Stimulated activated CD4-positive, alpha-beta T cell treated with anti-CD3 and anti-CD28 coated beads, TNF-alpha, amount 100 ng/mL, for 24 hours (primary cell): ENCODE measurements around the gene PRCP.

ENCODE experiments used
- DNase-seq, 3 experiments: peaks; one replicate each; pipeline ENCODE4 v3.0.0-alpha.2; 2020; ENCODE audit warnings: low read depth in 3 of 3

PRCP gene

DNA sequence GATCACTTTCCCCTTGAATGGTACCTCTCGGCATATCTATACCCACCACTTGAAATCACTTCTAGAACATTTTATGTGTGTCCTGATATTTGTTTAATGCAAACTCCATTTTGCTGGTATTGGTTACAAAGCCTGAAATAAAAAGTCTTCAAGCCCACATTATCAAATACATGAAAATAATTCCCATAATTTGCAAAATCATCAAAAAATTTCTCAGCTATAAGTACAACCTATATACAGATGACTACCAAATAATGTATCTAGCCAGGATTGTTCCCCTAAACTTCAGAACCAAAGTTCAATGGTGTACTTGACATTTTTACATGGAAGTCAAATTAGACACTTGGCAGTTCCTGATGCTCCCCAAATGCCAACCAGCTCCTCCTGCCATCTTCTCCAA, 71.8 kb downstream of the PRCP start:
- no peak for DNase-seq

GRCh38 chr11:82826526-82826925, 73.7 kb downstream of the PRCP start:
- DNase-seq: no peak

- no peak for DNase-seq
These were observed 76.3 kb downstream of the PRCP start for GRCh38 chr11:82823647-82824619.

GRCh38 chr11:82818409-82819043, 81.7 kb downstream of the PRCP start:
- no peak for DNase-seq

GRCh38 chr11:82815406-82815805, 84.8 kb downstream of the PRCP start:
- DNase-seq: no peak

- DNase-seq: no peak
These were observed 85.9 kb downstream of the PRCP start for GRCh38 chr11:82814379-82814778.

- DNase-seq: no peak
These were observed 88.9 kb downstream of the PRCP start for GRCh38 chr11:82811369-82811768.

GRCh38 chr11:82810738-82811137, 89.5 kb downstream of the PRCP start:
- DNase-seq: no peak

GRCh38 chr11:82810326-82810725, 89.9 kb downstream of the PRCP start:
- DNase-seq: no peak

- no peak for DNase-seq
These were observed 92.6 kb downstream of the PRCP start for GRCh38 chr11:82807646-82808045.

DNA sequence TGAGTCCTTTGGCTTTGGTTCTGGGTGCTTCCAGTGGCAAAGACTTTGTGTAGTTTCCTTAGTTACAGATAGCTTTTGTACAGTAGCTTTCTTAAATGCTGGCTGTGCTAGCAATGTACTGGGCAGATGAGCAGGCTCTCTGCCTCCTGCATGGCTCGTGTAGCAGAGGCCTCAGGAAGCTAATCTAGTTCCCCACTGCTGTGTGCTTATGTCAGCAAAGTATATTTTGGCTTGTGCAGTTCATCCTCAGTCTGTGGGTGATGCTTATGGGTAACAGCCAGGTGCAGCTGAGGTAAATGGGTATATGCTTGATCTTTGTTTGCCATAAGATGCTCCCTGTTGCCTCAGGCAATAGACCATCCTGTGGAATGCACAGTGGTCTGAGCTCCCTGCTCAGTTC, 97.5 kb downstream of the PRCP start:
- no peak for DNase-seq

- no peak for DNase-seq
These were observed 103.0 kb downstream of the PRCP start for GRCh38 chr11:82796998-82797961.

DNA sequence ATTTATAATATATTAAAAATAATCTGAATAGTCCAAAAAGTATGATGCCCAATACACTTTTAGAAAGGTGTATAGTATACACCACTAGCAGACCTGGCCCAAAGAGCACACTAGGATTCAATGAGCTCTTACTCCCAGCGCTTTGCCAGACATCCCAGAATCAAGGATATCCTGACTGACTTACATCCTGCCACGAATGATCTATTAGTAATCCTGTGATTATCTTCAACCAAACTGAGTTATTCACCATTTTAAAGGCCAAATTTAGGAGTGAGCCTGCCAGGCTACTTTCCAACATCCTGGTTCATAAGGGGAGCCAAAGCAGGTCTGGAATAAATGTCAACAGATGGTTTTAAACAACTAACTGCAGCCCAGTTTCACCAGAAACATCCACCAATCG, 105.7 kb downstream of the PRCP start:
- DNase-seq: no peak

DNA sequence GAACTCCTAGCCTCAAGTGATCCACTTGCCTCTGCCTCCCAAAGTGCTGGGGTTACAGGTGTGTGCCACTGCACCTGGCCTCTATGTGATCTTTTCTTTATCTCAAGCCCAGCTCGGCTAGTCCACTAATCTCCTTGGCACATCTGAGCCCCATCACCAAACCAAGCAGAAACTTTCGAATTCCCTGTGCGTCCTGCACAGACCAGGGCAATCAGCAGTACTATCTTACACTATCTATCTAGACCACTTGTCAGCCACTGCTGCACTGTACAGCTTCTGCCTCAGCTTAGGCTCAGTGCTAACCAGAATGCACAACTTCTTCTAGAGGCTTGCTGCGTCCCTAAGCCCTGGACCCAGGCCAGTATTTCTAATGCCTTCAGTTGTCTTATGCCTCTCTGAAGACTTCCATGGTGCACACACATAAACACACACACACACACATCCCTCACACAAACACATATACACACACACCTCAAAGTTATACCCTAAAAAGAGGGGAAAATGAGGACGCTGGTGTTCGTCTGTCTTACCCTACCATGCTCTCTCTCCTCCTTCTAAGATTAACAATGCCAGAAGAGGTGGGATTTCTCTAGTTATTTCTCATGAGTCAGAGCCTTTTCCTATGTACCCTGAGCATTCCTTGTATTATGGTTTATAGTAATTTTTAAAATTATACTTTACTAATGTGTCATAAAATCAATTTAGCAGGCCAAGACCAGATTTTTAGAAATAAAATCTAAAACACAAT, 107.2 kb downstream of the PRCP start:
- no peak for DNase-seq

DNA sequence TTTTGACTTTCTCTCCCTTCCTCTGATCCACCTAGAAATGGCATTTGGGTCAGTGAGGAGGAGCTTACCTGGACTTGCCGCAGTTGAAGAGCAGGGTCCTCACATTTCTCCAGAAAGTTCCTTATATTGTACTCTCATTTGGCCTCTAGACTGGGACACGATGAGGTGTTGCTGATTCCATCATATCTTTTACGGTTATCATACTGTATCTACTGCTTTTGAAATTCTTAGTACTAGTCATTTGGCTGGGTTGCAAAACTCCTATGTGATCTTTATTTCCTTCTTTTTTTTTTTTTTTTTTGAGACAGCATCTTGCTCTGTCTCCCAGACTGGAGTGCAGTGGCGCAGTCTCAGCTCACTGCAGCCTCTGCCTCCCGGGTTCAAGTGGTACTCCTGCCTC, 107.9 kb downstream of the PRCP start:
- no peak for DNase-seq

GRCh38 chr11:82791779-82792178, 108.5 kb downstream of the PRCP start:
- DNase-seq: no peak

GRCh38 chr11:82790723-82791484, 109.3 kb downstream of the PRCP start:
- DNase-seq: no peak

GRCh38 chr11:82787981-82788380, 112.2 kb downstream of the PRCP start:
- DNase-seq: no peak

- no peak for DNase-seq
These were observed 113.4 kb downstream of the PRCP start for GRCh38 chr11:82786836-82787235.

DNA sequence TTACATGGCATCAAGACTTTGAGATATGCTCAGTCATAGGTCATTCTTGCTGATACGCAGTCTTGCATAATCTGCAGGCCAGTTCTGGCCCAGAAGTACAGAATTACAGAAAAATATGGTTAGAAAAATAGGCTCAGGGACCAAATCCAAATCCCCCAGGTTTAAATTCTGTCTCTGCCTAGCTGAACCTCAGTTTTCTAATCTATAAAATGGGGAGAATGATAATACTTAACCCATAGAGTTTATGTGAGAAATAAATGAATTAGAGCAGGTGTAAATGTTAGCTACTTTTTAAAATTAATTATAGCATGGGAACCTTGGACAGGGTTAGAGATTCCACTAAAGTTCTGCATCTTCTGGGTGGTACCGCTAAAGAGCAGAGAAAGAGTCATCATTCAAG, 114.2 kb downstream of the PRCP start:
- no peak for DNase-seq
